Urinary bladder (tissue), 4 donors: Measurements from ENCODE around the gene CYB5R4. TPM values are rescaled to one million over a fixed set of nuclear protein-coding genes. Genes with fewer than 3 reads are reported as not detected.
"Not testable (repeated sequence)": the region's sequence is repeated elsewhere in the genome, so short reads cannot be mapped to it uniquely, and the experiment has no call there.

Experiments used
- DNase-seq: peaks from one replicate; pipeline ENCODE4 v3.0.0-alpha.2; 2015; ENCODE audit errors: extremely low spot score
- H3K27ac ChIP-seq: one replicate; pipeline ENCODE4 v1.5.1; 2013; ENCODE audit warnings: low read depth, mild to moderate bottlenecking, moderate library complexity
- H3K36me3 ChIP-seq: one replicate; pipeline ENCODE4 v1.6.1; 2013; ENCODE audit warnings: mild to moderate bottlenecking, moderate library complexity; ENCODE audit not compliant: insufficient read depth
- H3K4me1 ChIP-seq: one replicate; pipeline ENCODE4 v1.6.1; 2013; ENCODE audit warnings: mild to moderate bottlenecking, moderate library complexity; ENCODE audit not compliant: insufficient read depth
- H3K4me3 ChIP-seq: one replicate; pipeline ENCODE4 v1.5.1; 2013; ENCODE audit warnings: low read depth, low read length
- WGBS: extraction: QIAGEN DNeasy Blood & Tissue Kit; methylation state at CpG from one replicate; pipeline ENCODE4 v1.1.7; 2013; 5-methylcytosine and 5-hydroxymethylcytosine counted together
- polyA plus RNA-seq: library from polyadenylated mRNA; stranded (reverse); fragments of 200-250 nt; gene quantifications from one replicate; pipeline ENCODE4 v1.2.3, GENCODE V29; 2013
- total RNA-seq: library from RNA; depleted of rRNA; stranded (reverse); fragments of >200 nt; gene quantifications from one replicate; pipeline ENCODE4 v1.2.3, GENCODE V29; 2014
- donor health status: healthy with polysubstance abuse.
- donor health status: healthy.

Gene CYB5R4
- total and polyA plus RNA-seq, 2 donors: 9.4 to 13.4 TPM

GRCh38 chr6:83907623-83908390, 48.3 kb downstream of the CYB5R4 start:
- WGBS: 90% methylated on average over 5 of the region's 5 CpGs
- H3K27ac ChIP-seq, DNase-seq, H3K4me3 ChIP-seq, H3K4me1 ChIP-seq, H3K36me3 ChIP-seq: not testable (repeated sequence)

GRCh38 chr6:83908813-83909212, 49.3 kb downstream of the CYB5R4 start:
- 81% methylated on average over 2 of the region's 2 CpGs for WGBS
- no peaks in the 10 kb centered on the region for H3K4me1 ChIP-seq
- DNase-seq: no peak

GRCh38 chr6:83911278-83911677, 51.8 kb downstream of the CYB5R4 start:
- no peaks in the 10 kb centered on the region for H3K4me1 ChIP-seq
- no peak for DNase-seq
- H3K27ac ChIP-seq: no peak overlapping the region

More at GRCh38 chr6:83908813-83909212, 49.3 kb downstream of the CYB5R4 start:
- Histone ChIP-seq H3K4me3 (no peak overlapping the region), H3K36me3 (no peaks in the 10 kb centered on the region), H3K27ac (no peak overlapping the region)

GRCh38 chr6:83914953-83915352, 55.5 kb downstream of the CYB5R4 start:
- no peaks in the 10 kb centered on the region for H3K4me1 ChIP-seq
- H3K36me3 ChIP-seq: no peaks in the 10 kb centered on the region
- no peak overlapping the region for H3K4me3 ChIP-seq
- H3K27ac ChIP-seq: no peak overlapping the region
- 84% methylated on average over 1 of the region's 1 CpG for WGBS
- no peak for DNase-seq

More at GRCh38 chr6:83911278-83911677, 51.8 kb downstream of the CYB5R4 start:
- H3K4me3 ChIP-seq: no peak overlapping the region
- H3K36me3 ChIP-seq: no peaks in the 10 kb centered on the region

- no peak for DNase-seq
- Histone ChIP-seq H3K36me3 (no peaks in the 10 kb centered on the region), H3K27ac (no peak overlapping the region), H3K4me3 (no peak overlapping the region), H3K4me1 (no peaks in the 10 kb centered on the region)
These were observed 57.5 kb downstream of the CYB5R4 start for GRCh38 chr6:83917001-83917400.

- 96% methylated on average over 1 of the region's 1 CpG for WGBS
- H3K4me1 ChIP-seq: no peaks in the 10 kb centered on the region
- H3K4me3 ChIP-seq: no peak overlapping the region
These were observed 60.5 kb downstream of the CYB5R4 start for GRCh38 chr6:83920017-83920416.

GRCh38 chr6:83921315-83921714, 61.8 kb downstream of the CYB5R4 start:
- peaks cover 2% of the 10 kb centered on the region for H3K36me3 ChIP-seq
- DNase-seq: no peak
- no peaks in the 10 kb centered on the region for H3K4me1 ChIP-seq
- no peak overlapping the region for H3K4me3 ChIP-seq
- WGBS: 94% methylated on average over 5 of the region's 5 CpGs
- no peak overlapping the region for H3K27ac ChIP-seq

More at GRCh38 chr6:83920017-83920416, 60.5 kb downstream of the CYB5R4 start:
- H3K27ac ChIP-seq: no peak overlapping the region
- peaks cover 2% of the 10 kb centered on the region for H3K36me3 ChIP-seq
- DNase-seq: no peak

GRCh38 chr6:83927470-83927869, 68.0 kb downstream of the CYB5R4 start:
- peaks cover 4% of the 10 kb centered on the region for H3K36me3 ChIP-seq
- DNase-seq: no peak
- no peak overlapping the region for H3K27ac ChIP-seq
- 50% methylated on average over 2 of the region's 2 CpGs for WGBS
- H3K4me3 ChIP-seq: no peak overlapping the region
- no peaks in the 10 kb centered on the region for H3K4me1 ChIP-seq

GRCh38 chr6:83928286-83928685, 68.8 kb downstream of the CYB5R4 start:
- WGBS: 93% methylated on average over 1 of the region's 1 CpG
- no peak for DNase-seq
- Histone ChIP-seq H3K27ac (no peak overlapping the region), H3K4me1 (no peaks in the 10 kb centered on the region), H3K36me3 (peaks cover 2% of the 10 kb centered on the region), H3K4me3 (no peak overlapping the region)

GRCh38 chr6:83946201-83946833, 86.8 kb downstream of the CYB5R4 start:
- H3K36me3 ChIP-seq, H3K4me3 ChIP-seq, H3K27ac ChIP-seq, H3K4me1 ChIP-seq, DNase-seq: not testable (repeated sequence)
- 92% methylated on average over 4 of the region's 4 CpGs for WGBS

GRCh38 chr6:83947983-83948382, 88.5 kb downstream of the CYB5R4 start:
- not testable (repeated sequence) for H3K4me1 ChIP-seq, DNase-seq, H3K36me3 ChIP-seq, H3K4me3 ChIP-seq, H3K27ac ChIP-seq
- 94% methylated on average over 2 of the region's 2 CpGs for WGBS

- 54% methylated on average over 2 of the region's 2 CpGs for WGBS
- Histone ChIP-seq H3K27ac (no peak overlapping the region), H3K36me3 (no peaks in the 10 kb centered on the region), H3K4me3 (no peak overlapping the region), H3K4me1 (no peaks in the 10 kb centered on the region)
- DNase-seq: no peak
These were observed 89.4 kb downstream of the CYB5R4 start for GRCh38 chr6:83948851-83949250.

- WGBS: 97% methylated on average over 2 of the region's 2 CpGs
- not testable (repeated sequence) for DNase-seq, H3K4me1 ChIP-seq, H3K36me3 ChIP-seq, H3K4me3 ChIP-seq, H3K27ac ChIP-seq
These were observed 91.9 kb downstream of the CYB5R4 start for GRCh38 chr6:83951423-83951822.

- no peak overlapping the region for H3K4me3 ChIP-seq
- no peaks in the 10 kb centered on the region for H3K4me1 ChIP-seq
- no peak overlapping the region for H3K27ac ChIP-seq
- WGBS: 48% methylated on average over 3 of the region's 3 CpGs
- DNase-seq: no peak
- no peaks in the 10 kb centered on the region for H3K36me3 ChIP-seq
These were observed 93.3 kb downstream of the CYB5R4 start for GRCh38 chr6:83952830-83953229.
